NOMO-1 treated with DMSO at 0.1 percent for 48 hours (cell line): ENCODE data around the gene DDA1.
A peak's percentile ranks its signal among the peaks of the same experiment; 100 is the strongest.
"Not testable (repeated sequence)": the region's sequence is repeated elsewhere in the genome, so short reads cannot be mapped to it uniquely, and the experiment has no call there.

Source experiments
- DNase-seq: peaks from one replicate; lab custom pipeline; 2025; ENCODE audit not compliant: unreplicated experiment; lab: John Stamatoyannopoulos, UW

The DDA1 gene

GRCh38 chr19:17309198-17309964, at the start of gene DDA1:
TSS of gene DDA1 (plus strand) at chr19:17309563. CDS start at chr19:17309655, 92 bp downstream.
- peak; percentile 100 for DNase-seq

- no peak for DNase-seq
Measured at GRCh38 chr19:17259934-17260333, 49.4 kb upstream of the DDA1 start.

- peak; percentile 78 for DNase-seq
Measured at GRCh38 chr19:17260842-17261325, 48.5 kb upstream of the DDA1 start.

DNA sequence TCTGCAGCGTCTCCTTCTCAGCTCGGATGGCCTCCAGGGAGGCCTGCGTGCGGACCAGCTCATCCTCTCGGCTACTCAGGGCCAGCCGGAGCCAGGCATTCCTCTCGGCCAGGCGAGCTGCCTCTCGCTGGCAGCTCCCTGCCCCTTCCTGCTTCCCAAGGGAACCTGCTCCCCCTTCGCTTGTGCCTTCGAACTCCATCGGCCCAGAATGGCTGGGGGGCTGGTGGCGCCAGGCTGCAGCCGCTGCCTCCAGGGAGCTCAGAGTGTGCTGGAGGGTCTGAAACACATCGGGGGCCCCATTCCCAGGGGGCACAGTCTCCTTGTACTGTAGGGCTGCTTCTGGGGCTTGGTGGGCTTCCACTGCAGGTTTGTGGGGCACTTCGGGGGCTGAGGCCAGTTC, 46.8 kb upstream of the DDA1 start:
- DNase-seq: no peak

GRCh38 chr19:17263712-17264640, 45.4 kb upstream of the DDA1 start:
- no peak for DNase-seq

GRCh38 chr19:17264641-17264979, 44.8 kb upstream of the DDA1 start, which contains the start of gene USHBP1:
TSS of gene USHBP1 (minus strand) at chr19:17264745. CDS start at chr19:17264299, 446 bp downstream.
- DNase-seq: no peak

DNA sequence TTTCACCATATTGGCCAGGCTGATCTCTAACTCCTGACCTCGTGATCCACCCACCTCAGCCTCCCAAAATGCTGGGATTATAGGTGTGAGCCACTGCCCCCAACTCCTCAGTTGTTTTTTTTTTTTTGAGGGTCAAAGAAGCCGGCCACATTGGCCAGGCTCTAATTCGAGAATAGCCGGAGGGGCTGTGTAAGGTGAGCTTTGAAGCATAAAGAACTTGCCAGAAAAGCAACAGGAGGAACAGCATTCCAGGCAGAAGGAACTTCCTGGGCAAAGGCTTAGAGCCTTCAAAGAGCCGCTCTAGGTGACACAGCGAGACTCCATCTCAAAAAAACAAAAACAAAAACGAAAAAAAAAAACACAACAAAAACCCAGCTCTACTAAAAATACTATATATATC, 43.3 kb upstream of the DDA1 start:
- DNase-seq: no peak

- peak; percentile 72 for DNase-seq
Measured at GRCh38 chr19:17266589-17266974, 42.8 kb upstream of the DDA1 start.

GRCh38 chr19:17266975-17267788, 42.2 kb upstream of the DDA1 start, which contains the start of gene BABAM1:
TSS of gene BABAM1 (plus strand) at chr19:17267443. CDS start at chr19:17268807, 1,364 bp downstream.
- peak; percentile 100 for DNase-seq

DNA sequence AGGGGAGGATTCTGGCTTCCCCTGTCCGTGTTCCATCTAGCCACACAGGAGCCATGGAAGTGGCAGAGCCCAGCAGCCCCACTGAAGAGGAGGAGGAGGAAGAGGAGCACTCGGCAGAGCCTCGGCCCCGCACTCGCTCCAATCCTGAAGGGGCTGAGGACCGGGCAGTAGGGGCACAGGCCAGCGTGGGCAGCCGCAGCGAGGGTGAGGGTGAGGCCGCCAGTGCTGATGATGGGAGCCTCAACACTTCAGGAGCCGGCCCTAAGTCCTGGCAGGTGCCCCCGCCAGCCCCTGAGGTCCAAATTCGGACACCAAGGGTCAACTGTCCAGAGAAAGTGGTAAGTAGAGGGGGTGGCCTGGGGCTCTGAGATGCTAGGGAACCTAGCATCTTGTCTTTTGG, 40.6 kb upstream of the DDA1 start:
- no peak for DNase-seq

DNA sequence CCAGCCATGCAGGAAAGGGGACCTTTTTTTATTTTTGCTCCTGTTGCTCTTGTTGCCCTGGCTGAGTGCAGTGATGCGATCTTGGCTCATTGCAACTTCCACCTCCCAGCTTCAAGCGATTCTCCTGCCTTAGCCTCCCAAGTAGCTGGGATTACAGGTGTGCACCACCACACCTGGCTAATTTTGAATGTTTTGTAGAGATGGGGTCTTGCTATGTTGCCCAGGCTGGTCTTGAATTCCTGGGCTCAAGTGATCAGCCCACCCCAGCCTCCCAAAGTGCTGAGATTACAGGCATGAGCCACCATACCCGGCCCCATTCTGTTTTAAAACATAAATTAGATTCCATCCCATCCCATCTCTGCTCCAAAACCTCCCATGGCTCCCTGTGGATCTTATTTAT, 34.5 kb upstream of the DDA1 start:
- DNase-seq: not testable (repeated sequence)

GRCh38 chr19:17275441-17276175, 33.8 kb upstream of the DDA1 start:
- no peak for DNase-seq

- no peak for DNase-seq
Measured at GRCh38 chr19:17279436-17279835, 29.9 kb upstream of the DDA1 start.

DNA sequence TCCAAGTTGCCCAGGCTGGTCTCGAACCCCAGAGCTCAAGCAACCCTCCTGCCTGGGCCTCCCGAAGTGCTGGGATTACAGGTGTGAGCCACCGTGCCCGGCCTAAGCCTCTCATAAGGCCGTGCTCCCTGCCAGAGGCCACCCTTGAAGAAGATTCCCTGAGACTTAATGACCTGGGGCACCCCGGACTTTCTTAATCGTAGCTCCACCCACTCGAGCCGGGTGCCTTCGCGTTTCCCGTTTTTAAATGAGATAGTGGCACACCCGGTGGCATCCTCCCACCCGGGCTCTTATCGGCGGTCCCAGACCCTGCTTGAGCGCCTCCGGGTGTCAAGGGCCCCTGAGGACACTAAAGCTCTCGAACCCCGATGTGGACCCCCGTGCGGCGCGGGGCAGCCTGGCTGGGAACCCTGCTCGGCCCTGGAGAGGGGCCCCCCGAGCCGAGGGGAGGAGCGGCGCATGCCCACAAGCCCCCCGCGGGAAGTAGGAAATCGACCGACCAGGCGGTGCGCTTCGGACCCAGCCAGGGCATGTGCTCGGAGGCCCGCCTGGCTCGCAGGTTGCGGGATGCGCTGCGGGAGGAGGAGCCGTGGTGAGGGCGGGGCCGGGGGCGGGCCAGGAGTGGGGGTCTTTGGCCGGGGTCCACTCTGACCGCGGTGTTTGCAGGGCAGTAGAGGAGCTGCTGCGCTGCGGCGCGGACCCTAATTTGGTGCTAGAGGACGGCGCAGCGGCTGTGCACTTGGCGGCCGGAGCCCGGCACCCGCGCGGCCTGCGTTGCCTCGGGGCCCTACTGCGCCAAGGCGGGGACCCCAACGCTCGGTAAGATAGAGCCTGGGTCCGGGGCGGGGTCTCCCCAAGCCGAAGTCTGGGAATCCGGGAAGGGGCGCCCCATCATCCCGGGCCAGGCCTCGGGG, 27.7 kb upstream of the DDA1 start, which contains the start of gene ANKLE1:
ANKLE1 (plus strand) TSS at position 511 of the 914 bp plus-strand sequence; CDS start at position 531, 20 bp downstream.
- peak; percentile 29 for DNase-seq

DNA sequence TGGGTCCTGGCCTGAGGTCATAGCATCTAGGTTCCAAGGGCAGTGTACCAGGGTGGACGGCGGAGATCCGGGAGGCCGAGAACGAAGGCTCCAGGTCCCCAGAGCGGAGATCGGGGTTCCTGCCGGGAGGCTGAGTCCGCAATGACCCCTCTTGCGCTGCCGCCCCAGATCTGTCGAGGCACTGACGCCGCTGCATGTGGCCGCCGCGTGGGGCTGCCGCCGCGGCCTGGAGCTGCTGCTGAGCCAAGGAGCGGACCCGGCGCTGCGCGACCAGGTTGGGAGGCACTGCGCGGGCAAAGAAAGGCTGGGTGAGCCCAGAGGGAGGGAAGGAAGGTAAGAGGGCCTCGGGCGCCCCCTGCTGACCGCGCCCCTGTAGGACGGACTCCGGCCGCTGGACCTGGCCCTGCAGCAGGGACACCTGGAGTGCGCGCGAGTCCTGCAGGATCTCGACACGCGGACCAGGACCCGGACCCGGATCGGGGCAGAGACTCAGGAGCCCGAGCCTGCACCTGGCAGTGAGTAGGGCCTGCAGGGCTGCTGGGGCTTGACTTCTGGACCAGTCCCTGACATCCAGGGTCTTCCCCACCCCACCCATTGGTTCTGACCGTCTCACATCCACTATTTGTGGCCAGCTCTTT, 26.8 kb upstream of the DDA1 start:
- DNase-seq: peak; percentile 87

- no peak for DNase-seq
Measured at GRCh38 chr19:17283504-17283996, 25.8 kb upstream of the DDA1 start.

- DNase-seq: no peak
Measured at GRCh38 chr19:17285415-17286135, 23.8 kb upstream of the DDA1 start.

DNA sequence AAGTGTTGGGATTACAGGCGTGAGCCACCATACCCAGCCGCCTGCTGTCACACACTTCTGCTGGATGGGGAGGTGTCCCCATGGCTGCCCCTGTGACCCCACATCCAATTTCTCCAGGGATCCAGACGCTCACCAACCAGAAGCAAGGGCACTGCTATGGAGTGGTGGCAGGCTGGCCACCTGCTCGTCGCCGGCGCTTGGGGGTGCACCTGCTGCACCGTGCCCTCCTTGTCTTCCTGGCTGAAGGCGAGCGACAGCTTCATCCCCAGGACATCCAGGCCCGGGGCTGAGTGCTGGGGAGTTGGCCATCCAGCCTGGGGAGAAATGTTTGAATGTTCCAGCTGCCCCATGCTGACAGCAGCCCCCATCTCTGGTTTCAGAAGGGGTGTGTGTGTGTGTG, 23.1 kb upstream of the DDA1 start:
- DNase-seq: no peak
